HepG2 (cell line): ENCODE measurements around the gene LDHB. TPM values are rescaled to one million over a fixed set of nuclear protein-coding genes. Genes with fewer than 3 reads are reported as not detected.
A peak's percentile ranks its signal among the peaks of the same experiment; 100 is the strongest.

Experiments used
- ATAC-seq: fragments of 200-7000 bp; cut with Tn5 transposase; 3 replicates; pipeline ENCODE4 v1.9.1; 2020; ENCODE audit warnings: mild to moderate bottlenecking, moderate library complexity
- BruUV-seq: library from RNA; stranded (reverse); fragments of 400-500 nt; replicated peaks from 2 replicates; lab custom pipeline; 2021; lab: Mats Ljungman, UMichigan
- CTCF ChIA-PET: fragments of 300-600 bp; formaldehyde crosslinking; extraction: SDS; loops from one replicate; lab custom pipeline; 2021; ENCODE audit warnings: low total read pairs, inconsistent platforms, low intra/inter-chr PET ratio; lab: Yijun Ruan, JAX
- POLR2A ChIA-PET: fragments of 350-600 bp; sonication (Branson Sonifier 250); formaldehyde crosslinking; loops from one replicate; lab custom pipeline; 2020; ENCODE audit warnings: antibody characterized with exemption, inconsistent platforms; lab: Yijun Ruan, JAX
- DNase-seq: peaks from one replicate; pipeline ENCODE4 v3.0.0-alpha.2; 2015; ENCODE audit warnings: low spot score
- FAIRE-seq: peaks from 3 replicates; lab custom pipeline; 2011; peaks lifted over from hg19 to GRCh38; lab: Jason Lieb, UNC
- H2AFZ ChIP-seq: one replicate; pipeline ENCODE4 v1.6.1; 2011; ENCODE audit warnings: low read length, inconsistent platforms
- H3K27ac ChIP-seq: fragments of 300-600 bp; 3 replicates; pipeline ENCODE4 v1.8.0; 2011; ENCODE audit warnings: mixed run types, mild to moderate bottlenecking, mixed read lengths, low read length, inconsistent platforms; ENCODE audit not compliant: insufficient read depth; ENCODE audit errors: extremely low read length
- H3K27me3 ChIP-seq, 2 experiments: fragments of 200-600 bp in 1 of 2; 2 replicates in 1 of 2; 3 replicates in 1 of 2; pipeline versions ENCODE4 v1.6.0 to v1.8.0; 2011; ENCODE audit warnings: low read length in 2 of 2, mild to moderate bottlenecking in 2 of 2, moderate library complexity in 2 of 2, inconsistent platforms in 1 of 2; ENCODE audit not compliant: insufficient read depth in 2 of 2, control insufficient read depth in 1 of 2
- H3K36me3 ChIP-seq, 2 experiments: fragments of 200-600 bp in 1 of 2; replicated peaks in 1 of 2; 2 replicates in 1 of 2; 3 replicates in 1 of 2; pipeline versions ENCODE4 v1.5.1 to v1.8.0; 2011; ENCODE audit warnings: low read length in 2 of 2, inconsistent platforms in 1 of 2; ENCODE audit not compliant: insufficient read depth in 2 of 2, control insufficient read depth in 1 of 2
- H3K4me1 ChIP-seq: 2 replicates; pipeline ENCODE4 v1.5.1; 2012; ENCODE audit warnings: low read length, inconsistent platforms; ENCODE audit not compliant: insufficient read depth
- H3K4me2 ChIP-seq: 2 replicates; pipeline ENCODE4 v1.6.0; 2011; ENCODE audit warnings: low read depth, low read length, inconsistent platforms
- H3K4me3 ChIP-seq, 3 experiments: fragments of 200-600 bp in 1 of 3; sonication (generic), shearing (Covaris generic) in 1 of 3; replicated peaks in 1 of 3; 2 replicates each; pipeline ENCODE4 v1.5.1; 2011 to 2016; ENCODE audit warnings: low read length in 3 of 3, inconsistent platforms in 2 of 3, low read depth in 2 of 3, mild to moderate bottlenecking in 2 of 3, control low read depth in 1 of 3, mixed read lengths in 1 of 3; ENCODE audit not compliant: insufficient read depth in 1 of 3
- H3K79me2 ChIP-seq: one replicate; pipeline ENCODE4 v1.6.1; 2011; ENCODE audit warnings: low read length, inconsistent platforms; ENCODE audit not compliant: insufficient read depth
- H3K9ac ChIP-seq: 2 replicates; pipeline ENCODE4 v1.6.0; 2011; ENCODE audit warnings: mild to moderate bottlenecking, low read depth, low read length, inconsistent platforms; ENCODE audit not compliant: insufficient read depth
- H3K9me3 ChIP-seq: 2 replicates; pipeline ENCODE4 v1.5.1; 2012; ENCODE audit warnings: mild to moderate bottlenecking, low read length
- H4K20me1 ChIP-seq: 2 replicates; pipeline ENCODE4 v1.6.0; 2011; ENCODE audit warnings: inconsistent platforms, mild to moderate bottlenecking, low read length, moderate library complexity; ENCODE audit not compliant: insufficient read depth
- CHD4 ChIP-seq: fragments of 200-600 bp; sonication (generic); IDR thresholded peaks from 2 replicates; pipeline ENCODE4 v1.7.0; 2017; ENCODE audit warnings: mild to moderate bottlenecking, low read length, borderline replicate concordance
- GABPB1 ChIP-seq: IDR thresholded peaks from 2 replicates; pipeline ENCODE4 v1.6.1; 2016; ENCODE audit warnings: mild to moderate bottlenecking, missing genetic modification reagents, moderate library complexity, missing compliant biosample characterization
- HNRNPUL1 ChIP-seq: fragments of 200-400 bp; formaldehyde crosslinking; IDR thresholded peaks from 2 replicates; pipeline ENCODE4 v1.6.1; 2017; ENCODE audit warnings: low read depth, mild to moderate bottlenecking, low read length, moderate library complexity
- IRF2 ChIP-seq: IDR thresholded peaks from 2 replicates; pipeline ENCODE4 v1.6.1; 2018; ENCODE audit warnings: missing genetic modification reagents, missing compliant biosample characterization
- JUNB ChIP-seq: sonication (generic); formaldehyde crosslinking; IDR thresholded peaks from 2 replicates; pipeline ENCODE4 v1.8.0; 2022; ENCODE audit warnings: missing genetic modification reagents, mild to moderate bottlenecking, borderline replicate concordance
- RAD51 ChIP-seq: fragments of 450-650 bp; IDR thresholded peaks from 2 replicates; pipeline ENCODE4 v1.6.1; 2016; ENCODE audit warnings: borderline replicate concordance
- ZFAT ChIP-seq: sonication (generic); formaldehyde crosslinking; conservative IDR thresholded peaks from 2 replicates; pipeline ENCODE4 v1.8.1; 2023; ENCODE audit warnings: missing genetic modification reagents, inconsistent platforms
- ZFP62 ChIP-seq: sonication (generic); formaldehyde crosslinking; IDR thresholded peaks from 2 replicates; pipeline ENCODE4 v1.4.0; 2020; ENCODE audit warnings: missing genetic modification reagents
- ZMYM3 ChIP-seq: sonication (generic); formaldehyde crosslinking; IDR thresholded peaks from 2 replicates; pipeline ENCODE4 v1.5.1; 2020; ENCODE audit warnings: mild to moderate bottlenecking, missing genetic modification reagents
- ZNF530 ChIP-seq: sonication (generic); formaldehyde crosslinking; IDR thresholded peaks from 2 replicates; pipeline ENCODE4 v1.5.0; 2020; ENCODE audit warnings: low read depth, mild to moderate bottlenecking, missing genetic modification reagents
- ZSCAN31 ChIP-seq: sonication (generic); formaldehyde crosslinking; IDR thresholded peaks from 2 replicates; pipeline ENCODE4 v1.5.0; 2020; ENCODE audit warnings: low read depth, mild to moderate bottlenecking, missing genetic modification reagents
- WGBS: methylation state at CpG from one replicate; pipeline ENCODE4 v1.1.6; 2017; ENCODE audit warnings: low lambda C conversion rate; 5-methylcytosine and 5-hydroxymethylcytosine counted together
- in situ Hi-C: cut with HindIII; loops from 2 replicates; pipeline ENCODE4 v1.10.0; 2017; ENCODE audit warnings: low pct_unique_long_range_greater_than_20kb; ENCODE audit not compliant: extremely low pct_ligation_motif_present
- intact Hi-C: fragments of 100-400 bp; cut with micrococcal nuclease; formaldehyde crosslinking; loops from one replicate; pipeline ENCODE4 v1.10.0; 2022; ENCODE audit not compliant: unreplicated experiment
- polyA plus RNA-seq, 8 experiments: library from polyadenylated mRNA; depleted of rRNA in 3 of 8; stranded (reverse) in 7 of 8; unstranded in 1 of 8; fragments of >200 nt; fragmentation: Illumina TruSeq in 4 of 8; extraction: Trizol in 4 of 8; gene quantifications; 2 replicates each; pipeline versions ENCODE4 v1.2.1 to v1.2.3, GENCODE V29; 2011 to 2016; ENCODE audit warnings: low read depth in 4 of 8, missing spikeins in 1 of 8, mixed read lengths in 1 of 8; ENCODE audit not compliant: insufficient read depth in 1 of 8
- total RNA-seq, 5 experiments: library from RNA; depleted of rRNA; stranded (reverse); fragments of >200 nt; fragmentation: Illumina TruSeq; extraction: Trizol; gene quantifications; 2 replicates each; pipeline ENCODE4 v1.2.3, GENCODE V29; 2016; ENCODE audit warnings: low read depth in 1 of 5
- TF ChIP-seq, protein P1 (sequence below): sonication (generic); formaldehyde crosslinking; IDR thresholded peaks from 2 replicates; pipeline ENCODE4 v1.5.1; 2020; ENCODE audit warnings: mild to moderate bottlenecking, missing genetic modification reagents, moderate library complexity
- TF ChIP-seq, protein P2 (sequence below): sonication (generic); formaldehyde crosslinking; IDR thresholded peaks from 2 replicates; pipeline ENCODE4 v1.8.1; 2023; ENCODE audit warnings: mild to moderate bottlenecking, missing genetic modification reagents
- TF ChIP-seq, protein P3 (sequence below), 2 experiments: sonication (generic) in 1 of 2; formaldehyde crosslinking in 1 of 2; IDR thresholded peaks; 2 replicates each; pipeline versions ENCODE4 v1.5.1 to v1.6.1; 2011 to 2020; ENCODE audit warnings: borderline replicate concordance in 1 of 2, low read depth in 1 of 2, low read length in 1 of 2, mild to moderate bottlenecking in 1 of 2, missing genetic modification reagents in 1 of 2, moderate library complexity in 1 of 2

The LDHB gene
- total and polyA plus RNA-seq, 2 of the 13 experiments (the other 11 are each of a cell fraction or from before 2014, with no cell fraction given): 0.08 TPM; not detected in 1

DNA sequence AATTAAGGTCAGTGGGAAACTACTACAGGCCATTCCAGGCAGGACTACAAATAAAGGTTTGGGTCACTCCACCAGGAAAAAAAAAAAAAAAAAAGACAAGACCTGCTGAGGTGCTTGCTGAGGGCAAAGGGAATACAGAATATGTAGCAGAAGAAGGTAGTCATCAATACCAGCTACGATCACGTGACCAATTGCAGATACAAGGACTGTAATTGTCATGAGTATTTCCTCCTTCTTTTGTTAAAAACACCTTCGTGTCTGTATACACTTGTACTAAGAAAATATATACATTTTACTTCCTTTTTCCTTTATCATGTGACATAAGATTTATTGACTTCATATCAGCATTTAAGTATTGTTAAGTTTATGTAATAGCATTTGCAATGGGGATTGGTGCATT lies 72.2 kb downstream of the LDHB start:
- Histone ChIP-seq H4K20me1 (no peaks in the 10 kb centered on the region), H3K27me3 (no peaks in the 10 kb centered on the region), H3K79me2 (no peaks in the 10 kb centered on the region), H3K4me1 (no peaks in the 10 kb centered on the region), H3K4me2 (no peak overlapping the region), H3K4me3 (no peak overlapping the region), H2AFZ (no peak overlapping the region), H3K9me3 (peaks cover 9% of the 10 kb centered on the region), H3K9ac (no peak overlapping the region), H3K36me3 (no peaks in the 10 kb centered on the region), H3K27ac (no peak overlapping the region)
- intact Hi-C loops: no loop called here
- BruUV-seq: no TSS peak
- FAIRE-seq (no peak), DNase-seq (no peak), ATAC-seq (no peak)
- ChIA-PET CTCF (no interaction called here), POLR2A (no interaction called here)
- 14% methylated on average over 3 of the region's 3 CpGs for WGBS
- in situ Hi-C loops: no loop called here
- TF ChIP-seq, protein P1, sequence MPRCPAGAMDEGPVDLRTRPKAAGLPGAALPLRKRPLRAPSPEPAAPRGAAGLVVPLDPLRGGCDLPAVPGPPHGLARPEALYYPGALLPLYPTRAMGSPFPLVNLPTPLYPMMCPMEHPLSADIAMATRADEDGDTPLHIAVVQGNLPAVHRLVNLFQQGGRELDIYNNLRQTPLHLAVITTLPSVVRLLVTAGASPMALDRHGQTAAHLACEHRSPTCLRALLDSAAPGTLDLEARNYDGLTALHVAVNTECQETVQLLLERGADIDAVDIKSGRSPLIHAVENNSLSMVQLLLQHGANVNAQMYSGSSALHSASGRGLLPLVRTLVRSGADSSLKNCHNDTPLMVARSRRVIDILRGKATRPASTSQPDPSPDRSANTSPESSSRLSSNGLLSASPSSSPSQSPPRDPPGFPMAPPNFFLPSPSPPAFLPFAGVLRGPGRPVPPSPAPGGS (CRISPR knock-in tag): no peak
- TF ChIP-seq ZNF530: no peak
- TF ChIP-seq, protein P2, sequence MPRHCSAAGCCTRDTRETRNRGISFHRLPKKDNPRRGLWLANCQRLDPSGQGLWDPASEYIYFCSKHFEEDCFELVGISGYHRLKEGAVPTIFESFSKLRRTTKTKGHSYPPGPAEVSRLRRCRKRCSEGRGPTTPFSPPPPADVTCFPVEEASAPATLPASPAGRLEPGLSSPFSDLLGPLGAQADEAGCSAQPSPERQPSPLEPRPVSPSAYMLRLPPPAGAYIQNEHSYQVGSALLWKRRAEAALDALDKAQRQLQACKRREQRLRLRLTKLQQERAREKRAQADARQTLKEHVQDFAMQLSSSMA (CRISPR knock-in tag): no peak
- no peak for TF ChIP-seq JUNB
- no peak for TF ChIP-seq IRF2 (CRISPR knock-in tag)
- TF ChIP-seq CHD4: no peak
- no peak for TF ChIP-seq ZFAT (CRISPR knock-in tag)
- TF ChIP-seq RAD51: peak; percentile 79; the same call in 1 of the 2 replicates
- no peak for TF ChIP-seq ZSCAN31 (CRISPR knock-in tag)
- no peak for TF ChIP-seq ZMYM3 (CRISPR knock-in tag)
- no peak for TF ChIP-seq HNRNPUL1
- TF ChIP-seq, protein P3, sequence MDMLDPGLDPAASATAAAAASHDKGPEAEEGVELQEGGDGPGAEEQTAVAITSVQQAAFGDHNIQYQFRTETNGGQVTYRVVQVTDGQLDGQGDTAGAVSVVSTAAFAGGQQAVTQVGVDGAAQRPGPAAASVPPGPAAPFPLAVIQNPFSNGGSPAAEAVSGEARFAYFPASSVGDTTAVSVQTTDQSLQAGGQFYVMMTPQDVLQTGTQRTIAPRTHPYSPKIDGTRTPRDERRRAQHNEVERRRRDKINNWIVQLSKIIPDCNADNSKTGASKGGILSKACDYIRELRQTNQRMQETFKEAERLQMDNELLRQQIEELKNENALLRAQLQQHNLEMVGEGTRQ (IDR thresholded peaks at IDR 0.05; ENCODE audit: low read depth, low read length): peak; percentile 35; the same call in 1 of the 2 replicates
- TF ChIP-seq, protein P3 (CRISPR knock-in tag; IDR thresholded peaks at IDR 0.05; ENCODE audit: borderline replicate concordance): no peak
- TF ChIP-seq GABPB1: no peak
- TF ChIP-seq ZFP62 (CRISPR knock-in tag): no peak
